G401.6 (cell line): ENCODE results near the gene OCRL.
A peak's percentile ranks its signal among the peaks of the same experiment; 100 is the strongest.

Experiments used
- FAIRE-seq: peaks from 2 replicates; lab custom pipeline; 2012; peaks lifted over from hg19 to GRCh38; lab: Jason Lieb, UNC

OCRL gene

GRCh38 chrX:129586446-129586845 is 46.4 kb downstream of the OCRL start:
- no peak for FAIRE-seq

GRCh38 chrX:129590596-129590995 is 50.5 kb downstream of the OCRL start:
- FAIRE-seq: no peak

GRCh38 chrX:129593137-129593536 is 53.1 kb downstream of the OCRL start:
- no peak for FAIRE-seq

- no peak for FAIRE-seq
Observed at GRCh38 chrX:129594781-129595180, 54.7 kb downstream of the OCRL start.

- no peak for FAIRE-seq
Observed at GRCh38 chrX:129596077-129596476, 56.0 kb downstream of the OCRL start.

DNA sequence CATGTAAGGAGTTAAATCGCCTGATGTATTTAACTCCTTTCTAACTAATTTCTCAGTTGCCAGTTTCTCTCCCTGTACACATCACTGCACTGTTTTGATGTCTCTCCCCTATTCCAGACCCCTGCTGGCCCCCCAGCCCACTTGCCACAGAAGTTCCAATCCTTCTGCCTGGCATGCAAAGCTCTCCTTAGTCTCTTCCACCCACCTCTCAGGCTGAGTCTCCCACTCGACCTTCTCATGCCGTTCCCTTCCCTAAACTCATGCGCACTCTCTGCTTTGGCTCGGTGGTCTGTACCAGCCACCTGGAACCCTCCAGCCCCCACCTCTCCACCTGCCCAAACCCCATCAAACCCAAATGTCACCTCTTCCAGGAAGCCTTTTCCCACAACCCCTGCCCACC is 57.8 kb downstream of the OCRL start:
- no peak for FAIRE-seq

- FAIRE-seq: no peak
Observed at GRCh38 chrX:129599499-129599898, 59.4 kb downstream of the OCRL start.

GRCh38 chrX:129599996-129600395 is 59.9 kb downstream of the OCRL start:
- FAIRE-seq: no peak

- no peak for FAIRE-seq
Observed at GRCh38 chrX:129600981-129601424, 60.9 kb downstream of the OCRL start.

GRCh38 chrX:129606918-129607317 is 66.9 kb downstream of the OCRL start:
- peak; percentile 87 for FAIRE-seq

- FAIRE-seq: no peak
Observed at GRCh38 chrX:129608496-129608895, 68.4 kb downstream of the OCRL start.

DNA sequence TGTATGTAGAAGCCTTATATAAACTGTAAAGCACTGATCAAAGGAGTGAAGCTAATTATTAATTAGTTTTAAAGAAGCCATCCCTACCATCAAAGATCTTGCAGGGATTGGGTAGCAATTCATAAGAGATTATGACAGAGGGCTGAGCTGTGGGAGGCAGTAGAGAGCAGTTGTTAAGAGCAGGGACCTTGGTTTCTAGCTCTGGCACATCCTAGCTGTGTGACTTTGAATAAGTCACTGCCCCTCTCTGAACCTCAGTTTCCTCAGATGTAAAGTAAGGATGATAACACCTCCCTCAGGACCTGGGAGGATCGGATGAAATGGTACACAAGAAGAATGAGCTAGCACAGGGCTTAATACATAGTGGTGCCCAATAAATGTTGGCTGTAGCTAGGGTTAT is 69.3 kb downstream of the OCRL start:
- FAIRE-seq: no peak

DNA sequence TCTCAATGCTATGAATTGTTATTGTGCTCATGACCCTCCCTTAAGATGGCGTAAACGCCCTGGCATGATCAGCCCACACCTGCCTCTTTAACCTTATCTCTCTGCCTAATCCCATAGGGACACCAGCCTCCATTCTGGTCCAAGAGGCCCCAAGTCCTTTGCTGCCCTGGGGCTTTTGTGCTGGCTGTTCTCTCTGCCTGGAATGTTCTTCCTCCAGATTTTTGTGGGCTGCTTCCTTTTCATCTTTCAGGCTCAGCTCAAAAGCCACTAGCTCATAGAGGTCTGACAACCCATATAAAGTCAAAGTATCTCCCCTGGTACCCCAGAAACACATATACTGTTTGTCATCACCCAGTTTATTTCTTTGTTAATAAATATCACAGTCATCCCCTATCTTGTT is 72.3 kb downstream of the OCRL start:
- no peak for FAIRE-seq

DNA sequence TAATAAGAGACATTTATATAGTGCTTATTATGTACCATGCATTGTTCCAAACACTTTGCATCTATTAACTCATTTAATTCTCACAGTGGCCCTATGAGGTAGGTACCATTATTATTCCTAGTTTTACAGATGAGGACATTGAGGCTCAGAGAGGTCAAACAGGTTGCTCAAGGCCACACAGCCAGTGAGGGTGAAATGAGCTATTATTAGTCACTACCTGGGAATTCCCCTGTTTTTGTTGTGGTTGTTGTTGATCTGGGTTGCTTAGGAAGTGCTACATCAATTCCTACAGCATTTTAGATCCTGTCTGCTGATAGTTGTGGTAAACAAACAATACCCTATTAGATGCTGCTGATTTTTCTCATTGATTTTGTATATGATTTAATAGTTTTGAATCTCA is 73.5 kb downstream of the OCRL start:
- no peak for FAIRE-seq

- FAIRE-seq: no peak
Observed at GRCh38 chrX:129614481-129615255, 74.6 kb downstream of the OCRL start.

DNA sequence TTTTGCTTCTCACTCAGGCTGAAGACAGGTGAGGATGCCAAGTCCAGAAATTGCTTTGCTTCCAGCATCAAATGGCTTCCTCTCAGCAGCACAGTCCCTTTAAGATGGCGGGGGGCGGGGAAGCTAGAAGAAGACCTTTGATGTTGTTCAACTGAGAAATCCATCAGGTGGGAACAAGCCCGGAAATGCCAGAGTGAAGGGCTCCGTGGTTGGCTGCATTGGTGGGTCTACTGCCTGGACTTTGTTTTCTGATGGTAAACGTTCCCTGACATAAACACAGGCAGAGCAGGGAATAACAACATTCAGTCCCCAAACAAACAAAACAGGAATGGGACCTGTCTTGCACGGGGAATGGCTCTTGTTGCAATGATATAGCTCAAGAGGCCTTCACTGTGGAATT is 77.4 kb downstream of the OCRL start:
- FAIRE-seq: no peak

DNA sequence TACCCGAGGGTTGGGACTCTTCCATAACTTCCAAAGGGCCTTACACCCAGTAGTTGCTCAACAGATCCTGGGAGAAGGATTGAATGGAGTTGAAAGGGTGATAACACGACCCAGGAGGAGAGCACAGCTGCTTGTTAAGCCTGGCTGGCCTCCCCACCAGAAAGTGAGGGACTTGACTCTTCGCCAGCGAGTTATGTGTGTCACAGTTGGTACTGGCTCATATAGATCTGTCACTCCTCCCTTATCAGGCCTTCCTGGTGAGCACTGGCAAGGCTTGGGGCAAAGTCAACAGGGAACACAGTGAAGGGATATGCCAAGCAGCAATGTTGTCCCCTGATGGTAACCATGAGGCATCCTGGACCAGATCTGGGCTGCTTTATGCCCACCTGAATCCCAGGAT is 78.9 kb downstream of the OCRL start:
- FAIRE-seq: no peak

GRCh38 chrX:129622757-129623301 is 82.8 kb downstream of the OCRL start:
- no peak for FAIRE-seq

DNA sequence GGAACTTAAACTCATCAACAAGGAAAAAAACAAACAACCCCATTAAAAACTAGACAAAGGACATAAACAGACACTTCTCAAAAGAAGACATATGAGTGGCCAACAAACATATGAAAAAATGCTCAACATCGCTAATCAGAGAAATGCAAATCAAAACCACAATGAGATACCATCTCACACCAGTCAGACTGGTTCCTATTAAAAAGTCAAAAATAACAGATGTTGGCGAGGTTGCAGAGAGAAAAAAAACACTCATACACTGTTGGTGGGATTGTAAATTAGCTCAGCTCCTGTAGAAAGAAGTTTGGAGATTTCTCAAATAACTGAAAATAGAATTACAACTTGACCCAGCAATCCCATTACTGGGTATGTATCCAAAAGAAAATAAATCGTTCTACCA is 86.0 kb downstream of the OCRL start:
- FAIRE-seq: no peak

- FAIRE-seq: no peak
Observed at GRCh38 chrX:129629837-129630236, 89.8 kb downstream of the OCRL start.

GRCh38 chrX:129631849-129632248 is 91.8 kb downstream of the OCRL start:
- FAIRE-seq: no peak

DNA sequence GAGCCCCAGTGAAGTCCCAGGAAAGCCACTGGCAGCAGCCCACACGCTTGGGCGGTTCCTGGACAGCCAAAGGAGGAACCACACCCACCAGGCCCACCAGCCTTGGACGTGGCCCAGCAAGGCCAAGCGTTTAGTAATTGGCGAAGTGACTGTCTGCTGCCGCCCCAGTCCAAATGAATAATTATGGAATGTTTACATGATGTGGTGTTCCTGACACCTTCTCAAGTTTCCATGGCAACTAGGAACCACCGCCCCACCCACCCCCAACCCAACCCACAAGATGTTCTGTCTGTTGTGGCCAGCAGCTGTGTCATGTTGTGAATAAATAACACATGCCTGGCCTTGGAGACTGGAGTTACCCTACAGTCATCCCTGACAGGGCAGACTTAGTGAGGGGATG is 92.4 kb downstream of the OCRL start:
- FAIRE-seq: no peak

DNA sequence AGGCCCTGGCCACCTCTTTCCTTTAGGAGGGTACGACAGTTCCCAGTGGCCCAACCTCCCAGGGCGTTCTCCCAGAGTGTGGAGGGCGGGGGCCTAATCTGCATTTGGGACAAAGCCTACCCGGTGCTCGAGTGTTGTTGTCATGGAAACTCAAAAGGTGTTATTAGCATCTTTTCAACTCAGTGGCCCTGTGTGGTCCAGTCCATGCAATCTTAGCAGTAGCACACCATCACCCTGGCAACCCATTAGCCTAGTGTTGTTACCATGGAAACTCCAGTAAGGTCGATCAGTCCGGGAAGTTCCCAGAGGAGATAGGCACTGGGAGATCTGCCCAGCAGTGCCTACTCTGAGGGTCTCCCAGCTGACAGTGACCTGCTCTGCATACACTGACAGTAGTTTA is 94.5 kb downstream of the OCRL start:
- no peak for FAIRE-seq

DNA sequence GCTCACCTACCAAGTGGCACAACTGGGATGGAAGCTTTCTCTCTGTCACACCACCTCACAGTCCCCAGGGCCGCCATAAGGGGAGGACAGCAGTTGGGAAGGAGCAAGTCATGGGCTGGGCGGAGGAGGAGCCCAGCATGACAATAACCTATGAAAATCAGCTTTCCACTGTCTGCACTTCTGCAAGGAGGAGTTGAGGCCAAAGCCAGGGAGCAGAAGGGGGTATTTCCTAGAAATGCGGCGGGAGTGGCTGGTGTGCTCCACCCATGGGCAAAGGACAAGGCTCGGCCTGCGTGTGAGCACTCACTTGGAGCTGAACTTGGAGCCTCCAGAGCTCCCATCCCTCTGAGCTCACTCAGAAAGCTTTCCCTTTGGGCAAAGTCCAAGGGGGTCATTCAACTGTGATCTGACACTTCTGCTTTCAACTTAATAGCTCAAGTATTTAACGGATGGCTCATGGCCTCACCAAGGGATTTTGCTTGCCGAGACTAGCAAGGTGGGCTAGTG is 96.2 kb downstream of the OCRL start:
- FAIRE-seq: no peak
